Ascending aorta (tissue), 2 donors: Measurements from ENCODE around the gene MYCBPAP. TPM values are rescaled to one million over a fixed set of nuclear protein-coding genes. Genes with fewer than 3 reads are reported as not detected.

Source experiments
- DNase-seq, 2 donors: peaks; one replicate each; pipeline ENCODE4 v3.0.0-alpha.2; 2019; ENCODE audit warnings: low spot score in 2 of 2
- H3K27ac ChIP-seq, 2 donors: fragments of 200-600 bp; sonication (generic); one replicate each; pipeline ENCODE4 v1.5.1; 2016 to 2017; ENCODE audit warnings: mild to moderate bottlenecking in 1 of 2
- H3K27me3 ChIP-seq: fragments of 200-600 bp; sonication (generic); one replicate; pipeline ENCODE4 v1.5.1; 2017
- H3K36me3 ChIP-seq, 2 donors: fragments of 200-600 bp; sonication (generic); one replicate each; pipeline ENCODE4 v1.5.1; 2016
- H3K4me1 ChIP-seq, 2 donors: fragments of 200-600 bp; sonication (generic); one replicate each; pipeline ENCODE4 v1.5.1; 2016 to 2017; ENCODE audit warnings: mild to moderate bottlenecking in 1 of 2
- H3K4me3 ChIP-seq, 2 donors: fragments of 200-600 bp; sonication (generic); one replicate each; pipeline ENCODE4 v1.5.1; 2016 to 2017; ENCODE audit warnings: mild to moderate bottlenecking in 1 of 2
- H3K9me3 ChIP-seq, 2 donors: fragments of 200-600 bp; sonication (generic); one replicate each; pipeline ENCODE4 v1.5.1; 2016
- CTCF ChIP-seq, 3 experiments: fragments of 200-600 bp in 2 of 3; fragments of 450-650 bp in 1 of 3; sonication (generic) in 2 of 3; IDR thresholded peaks; one replicate each; pipeline ENCODE4 v1.5.1; 2016 to 2019; ENCODE audit warnings: antibody characterized with exemption in 3 of 3, mild to moderate bottlenecking in 1 of 3, moderate library complexity in 1 of 3
- intact Hi-C: fragments of 100-400 bp; cut with DNase I; formaldehyde crosslinking; loops from one replicate; pipeline ENCODE4 v1.15.1; 2023
- total RNA-seq: library from RNA; depleted of rRNA; stranded (reverse); fragments of >200 nt; gene quantifications from one replicate; pipeline ENCODE4 v1.1.0, GENCODE V29; 2016

The MYCBPAP gene
- total RNA-seq, 1 donor from 2014 or later, result 7.9 TPM

GRCh38 chr17:50541402-50541715, 33.1 kb downstream of the MYCBPAP start:
- no peak for DNase-seq
- Histone ChIP-seq H3K36me3 (no peaks in the 10 kb centered on the region), H3K27ac (peak overlapping the region in 1 of 2 donors; percentile 52), H3K9me3 (no peaks in the 10 kb centered on the region), H3K4me1 (peaks cover 3 to 16% of the 10 kb centered on the region in 2 donors), H3K27me3 (no peaks in the 10 kb centered on the region), H3K4me3 (peak overlapping the region; percentile 64 to 75)
- intact Hi-C loops, result loop anchor here (2.0 kb wide), 1 partner anchor 59 kb away; no protein-coding TSS in a partner anchor
- TF ChIP-seq CTCF (IDR thresholded peaks at IDR 0.05), result no peak

- peak overlapping the region; percentile 64 to 75 for H3K4me3 ChIP-seq
- no peaks in the 10 kb centered on the region for H3K9me3 ChIP-seq
- H3K4me1 ChIP-seq, result peaks cover 3 to 16% of the 10 kb centered on the region in 2 donors
- intact Hi-C loops, result loop anchor here (1.0 to 2.0 kb wide), 2 partner anchors 59 to 64 kb away; partner anchors contain the start of gene RSAD1
- H3K36me3 ChIP-seq, result no peaks in the 10 kb centered on the region
- DNase-seq, result peak; percentile 55 to 92
- peak overlapping the region; percentile 28 to 52 for H3K27ac ChIP-seq
- peak in 2 of 3 experiments; percentile 19 to 37 for TF ChIP-seq CTCF (IDR thresholded peaks at IDR 0.05)
- no peaks in the 10 kb centered on the region for H3K27me3 ChIP-seq
These were observed 33.8 kb downstream of the MYCBPAP start for GRCh38 chr17:50541716-50542688.

GRCh38 chr17:50542795-50543774, 34.8 kb downstream of the MYCBPAP start:
- TF ChIP-seq CTCF (IDR thresholded peaks at IDR 0.05), result no peak
- no peaks in the 10 kb centered on the region for H3K36me3 ChIP-seq
- H3K27ac ChIP-seq, result no peak overlapping the region
- no peak for DNase-seq
- no peaks in the 10 kb centered on the region for H3K27me3 ChIP-seq
- H3K4me3 ChIP-seq, result peak overlapping the region in 1 of 2 donors; percentile 75
- peaks cover 3 to 24% of the 10 kb centered on the region in 2 donors for H3K4me1 ChIP-seq
- intact Hi-C loops, result loop anchor here (1.0 kb wide), 1 partner anchor 65 kb away; the partner anchor contains the start of gene RSAD1
- H3K9me3 ChIP-seq, result no peaks in the 10 kb centered on the region

DNA sequence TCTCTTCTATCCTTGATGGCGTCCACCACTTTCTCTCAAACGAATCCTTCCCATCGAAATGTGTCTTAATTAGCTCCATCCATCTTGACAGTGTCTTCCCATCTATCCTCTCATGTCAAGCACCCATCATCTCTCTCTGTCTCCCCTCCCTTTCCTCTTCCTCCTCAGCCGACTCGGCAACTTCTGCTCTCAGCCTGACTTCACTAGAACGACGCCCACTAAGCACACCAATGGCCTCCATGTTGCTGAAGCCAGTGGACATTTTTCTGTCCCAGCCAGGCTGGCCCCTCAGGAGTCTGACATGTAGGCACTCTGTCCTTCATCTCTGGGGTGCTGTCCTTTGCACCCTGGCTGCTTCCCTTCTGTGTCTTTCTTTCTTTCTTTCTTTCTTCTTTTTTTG, 36.3 kb downstream of the MYCBPAP start:
- H3K27ac ChIP-seq, result no peak overlapping the region

More for the DNA sequence above, 36.3 kb downstream of the MYCBPAP start:
- no peak overlapping the region for H3K4me3 ChIP-seq
- intact Hi-C loops, result no loop called here
- peaks cover 3% of the 10 kb centered on the region in 2 donors for H3K36me3 ChIP-seq
- no peak for DNase-seq
- TF ChIP-seq CTCF (IDR thresholded peaks at IDR 0.05), result no peak
- H3K9me3 ChIP-seq, result no peaks in the 10 kb centered on the region
- H3K27me3 ChIP-seq, result no peaks in the 10 kb centered on the region
- peaks cover 3 to 24% of the 10 kb centered on the region in 2 donors for H3K4me1 ChIP-seq
